ENCODE measurements around the gene RPTOR. TPM values are rescaled to one million over a fixed set of nuclear protein-coding genes. Genes with fewer than 3 reads are reported as not detected.
"Not testable (repeated sequence)": the region's sequence is repeated elsewhere in the genome, so short reads cannot be mapped to it uniquely, and the experiment has no call there.

Gene RPTOR
- total and polyA plus RNA-seq, 2 donors, result 8.1 to 10.3 TPM

- Histone ChIP-seq H3K27ac (ENCODE audit: low read depth in 1 of 2, low read length in 1 of 2) (no peak overlapping the region), H3K36me3 (ENCODE audit: control insufficient read depth in 2 of 2, insufficient read depth in 2 of 2, low read length in 1 of 2) (peaks cover 2 to 4% of the 10 kb centered on the region in 2 donors), H3K27me3 (ENCODE audit: control insufficient read depth in 2 of 2, insufficient read depth in 1 of 2, low read length in 1 of 2) (no peaks in the 10 kb centered on the region), H3K9me3 (ENCODE audit: control insufficient read depth in 2 of 2, insufficient read depth in 1 of 2, low read length in 1 of 2) (peaks cover 0 to 3% of the 10 kb centered on the region in 2 donors), H3K4me3 (ENCODE audit: low read length in 2 of 2) (no peak overlapping the region), H3K4me1 (ENCODE audit: control insufficient read depth in 2 of 2, insufficient read depth in 2 of 2, low read length in 2 of 2) (peaks cover 21 to 79% of the 10 kb centered on the region in 2 donors)
- no peak for DNase-seq (ENCODE audit: low read depth in 6 of 9, low spot score in 9 of 9)
- 97% methylated on average over 12 of the region's 12 CpGs for WGBS
Observed at GRCh38 chr17:80693511-80693910, 148.9 kb downstream of the RPTOR start.

- DNase-seq (ENCODE audit: low read depth in 6 of 9, low spot score in 9 of 9), result no peak
- 92% methylated on average over 28 of the region's 28 CpGs for whole genome bisulfite sequencing
- Histone ChIP-seq H3K4me1 (ENCODE audit: control insufficient read depth in 2 of 2, insufficient read depth in 2 of 2, low read length in 2 of 2) (peaks cover 21 to 71% of the 10 kb centered on the region in 2 donors), H3K27ac (ENCODE audit: low read depth in 1 of 2, low read length in 1 of 2) (no peak overlapping the region), H3K36me3 (ENCODE audit: control insufficient read depth in 2 of 2, insufficient read depth in 2 of 2, low read length in 1 of 2) (peaks cover 2 to 4% of the 10 kb centered on the region in 2 donors), H3K27me3 (ENCODE audit: control insufficient read depth in 2 of 2, insufficient read depth in 1 of 2, low read length in 1 of 2) (no peaks in the 10 kb centered on the region), H3K9me3 (ENCODE audit: control insufficient read depth in 2 of 2, insufficient read depth in 1 of 2, low read length in 1 of 2) (no peaks in the 10 kb centered on the region), H3K4me3 (ENCODE audit: low read length in 2 of 2) (no peak overlapping the region)
Observed at GRCh38 chr17:80694085-80694991, 149.7 kb downstream of the RPTOR start.

GRCh38 chr17:80694992-80695912 is 150.6 kb downstream of the RPTOR start:
- Histone ChIP-seq H3K27me3 (ENCODE audit: control insufficient read depth in 2 of 2, insufficient read depth in 1 of 2, low read length in 1 of 2) (no peaks in the 10 kb centered on the region), H3K4me3 (ENCODE audit: low read length in 2 of 2) (no peak overlapping the region), H3K36me3 (ENCODE audit: control insufficient read depth in 2 of 2, insufficient read depth in 2 of 2, low read length in 1 of 2) (peaks cover 2 to 4% of the 10 kb centered on the region in 2 donors), H3K9me3 (ENCODE audit: control insufficient read depth in 2 of 2, insufficient read depth in 1 of 2, low read length in 1 of 2) (peaks cover 0 to 2% of the 10 kb centered on the region in 2 donors), H3K27ac (ENCODE audit: low read depth in 1 of 2, low read length in 1 of 2) (peak overlapping the region in 1 of 2 donors; percentile 4), H3K4me1 (ENCODE audit: control insufficient read depth in 2 of 2, insufficient read depth in 2 of 2, low read length in 2 of 2) (peaks cover 20 to 69% of the 10 kb centered on the region in 2 donors)
- WGBS, result 90% methylated on average over 28 of the region's 28 CpGs
- no peak for DNase-seq (ENCODE audit: low read depth in 6 of 9, low spot score in 9 of 9)

GRCh38 chr17:80695979-80696378 is 151.3 kb downstream of the RPTOR start:
- no peak for DNase-seq (ENCODE audit: low read depth in 6 of 9, low spot score in 9 of 9)
- H3K27me3 ChIP-seq (ENCODE audit: control insufficient read depth in 2 of 2, insufficient read depth in 1 of 2, low read length in 1 of 2), result no peaks in the 10 kb centered on the region
- WGBS, result 58% methylated on average over 4 of the region's 4 CpGs

GRCh38 chr17:80696456-80696855 is 151.8 kb downstream of the RPTOR start:
- H3K4me1 ChIP-seq (ENCODE audit: control insufficient read depth in 2 of 2, insufficient read depth in 2 of 2, low read length in 2 of 2), result peaks cover 12 to 59% of the 10 kb centered on the region in 2 donors
- H3K27ac ChIP-seq (ENCODE audit: low read depth in 1 of 2, low read length in 1 of 2), result no peak overlapping the region
- DNase-seq (ENCODE audit: low read depth in 6 of 9, low spot score in 9 of 9), result no peak
- H3K36me3 ChIP-seq (ENCODE audit: control insufficient read depth in 2 of 2, insufficient read depth in 2 of 2, low read length in 1 of 2), result peaks cover 0 to 4% of the 10 kb centered on the region in 2 donors
- WGBS, result 89% methylated on average over 14 of the region's 14 CpGs
- H3K9me3 ChIP-seq (ENCODE audit: control insufficient read depth in 2 of 2, insufficient read depth in 1 of 2, low read length in 1 of 2), result peaks cover 0 to 4% of the 10 kb centered on the region in 2 donors
- no peaks in the 10 kb centered on the region for H3K27me3 ChIP-seq (ENCODE audit: control insufficient read depth in 2 of 2, insufficient read depth in 1 of 2, low read length in 1 of 2)
- H3K4me3 ChIP-seq (ENCODE audit: low read length in 2 of 2), result no peak overlapping the region

More at GRCh38 chr17:80695979-80696378, 151.3 kb downstream of the RPTOR start:
- Histone ChIP-seq H3K36me3 (ENCODE audit: control insufficient read depth in 2 of 2, insufficient read depth in 2 of 2, low read length in 1 of 2) (peaks cover 2 to 4% of the 10 kb centered on the region in 2 donors), H3K27ac (ENCODE audit: low read depth in 1 of 2, low read length in 1 of 2) (peak overlapping the region; percentile 4 to 69), H3K4me1 (ENCODE audit: control insufficient read depth in 2 of 2, insufficient read depth in 2 of 2, low read length in 2 of 2) (peaks cover 15 to 61% of the 10 kb centered on the region in 2 donors), H3K9me3 (ENCODE audit: control insufficient read depth in 2 of 2, insufficient read depth in 1 of 2, low read length in 1 of 2) (peaks cover 0 to 2% of the 10 kb centered on the region in 2 donors), H3K4me3 (ENCODE audit: low read length in 2 of 2) (no peak overlapping the region)

- no peaks in the 10 kb centered on the region for H3K27me3 ChIP-seq (ENCODE audit: control insufficient read depth in 2 of 2, insufficient read depth in 1 of 2, low read length in 1 of 2)
- peaks cover 0 to 4% of the 10 kb centered on the region in 2 donors for H3K36me3 ChIP-seq (ENCODE audit: control insufficient read depth in 2 of 2, insufficient read depth in 2 of 2, low read length in 1 of 2)
- H3K27ac ChIP-seq (ENCODE audit: low read depth in 1 of 2, low read length in 1 of 2), result no peak overlapping the region
- no peak for DNase-seq (ENCODE audit: low read depth in 6 of 9, low spot score in 9 of 9)
- peaks cover 0 to 8% of the 10 kb centered on the region in 2 donors for H3K9me3 ChIP-seq (ENCODE audit: control insufficient read depth in 2 of 2, insufficient read depth in 1 of 2, low read length in 1 of 2)
- H3K4me3 ChIP-seq (ENCODE audit: low read length in 2 of 2), result no peak overlapping the region
- WGBS, result 95% methylated on average over 5 of the region's 5 CpGs
- peaks cover 7 to 59% of the 10 kb centered on the region in 2 donors for H3K4me1 ChIP-seq (ENCODE audit: control insufficient read depth in 2 of 2, insufficient read depth in 2 of 2, low read length in 2 of 2)
Observed at GRCh38 chr17:80696964-80697363, 152.3 kb downstream of the RPTOR start.

- WGBS, result 97% methylated on average over 14 of the region's 14 CpGs
Observed at GRCh38 chr17:80698297-80698696, 153.7 kb downstream of the RPTOR start.

GRCh38 chr17:80699205-80699604 is 154.6 kb downstream of the RPTOR start:
- not testable (repeated sequence) for DNase-seq (ENCODE audit: low read depth in 6 of 9, low spot score in 9 of 9); H3K36me3 ChIP-seq (ENCODE audit: control insufficient read depth in 2 of 2, insufficient read depth in 2 of 2, low read length in 1 of 2); H3K4me3 ChIP-seq (ENCODE audit: low read length in 2 of 2); H3K27ac ChIP-seq (ENCODE audit: low read depth in 1 of 2, low read length in 1 of 2); H3K27me3 ChIP-seq (ENCODE audit: control insufficient read depth in 2 of 2, insufficient read depth in 1 of 2, low read length in 1 of 2)
- 94% methylated on average over 3 of the region's 3 CpGs for WGBS
- H3K9me3 ChIP-seq (ENCODE audit: control insufficient read depth in 2 of 2, insufficient read depth in 1 of 2, low read length in 1 of 2), result peaks cover 0 to 20% of the 10 kb centered on the region in 2 donors
- H3K4me1 ChIP-seq (ENCODE audit: control insufficient read depth in 2 of 2, insufficient read depth in 2 of 2, low read length in 2 of 2), result peaks cover 17 to 72% of the 10 kb centered on the region in 2 donors

More at GRCh38 chr17:80698297-80698696, 153.7 kb downstream of the RPTOR start:
- Histone ChIP-seq H3K9me3 (ENCODE audit: control insufficient read depth in 2 of 2, insufficient read depth in 1 of 2, low read length in 1 of 2) (peaks cover 0 to 16% of the 10 kb centered on the region in 2 donors), H3K27ac (ENCODE audit: low read depth in 1 of 2, low read length in 1 of 2) (no peak overlapping the region), H3K4me1 (ENCODE audit: control insufficient read depth in 2 of 2, insufficient read depth in 2 of 2, low read length in 2 of 2) (peaks cover 13 to 69% of the 10 kb centered on the region in 2 donors), H3K27me3 (ENCODE audit: control insufficient read depth in 2 of 2, insufficient read depth in 1 of 2, low read length in 1 of 2) (no peaks in the 10 kb centered on the region), H3K36me3 (ENCODE audit: control insufficient read depth in 2 of 2, insufficient read depth in 2 of 2, low read length in 1 of 2) (no peaks in the 10 kb centered on the region), H3K4me3 (ENCODE audit: low read length in 2 of 2) (no peak overlapping the region)
- DNase-seq (ENCODE audit: low read depth in 6 of 9, low spot score in 9 of 9), result no peak

All from thymus (tissue), 11 donors.